Fibroblast of lung (primary cell): ENCODE measurements around the gene MGAT4A.

Experiments used
- CTCF ChIP-seq, 2 donors: IDR thresholded peaks in 1 of 2; conservative IDR thresholded peaks in 1 of 2; 1 replicate in 1 of 2; 2 replicates in 1 of 2; pipeline ENCODE4 v1.5.1; 2011 to 2012; ENCODE audit warnings: low read length in 2 of 2, control low read depth in 1 of 2, inconsistent platforms in 1 of 2, low read depth in 1 of 2, mild to moderate bottlenecking in 1 of 2
- EZH2 ChIP-seq: IDR thresholded peaks from 2 replicates; pipeline ENCODE4 v1.5.1; 2012; ENCODE audit warnings: low read length, control low read depth, mild to moderate bottlenecking; ENCODE audit errors: missing control alignments

DNA sequence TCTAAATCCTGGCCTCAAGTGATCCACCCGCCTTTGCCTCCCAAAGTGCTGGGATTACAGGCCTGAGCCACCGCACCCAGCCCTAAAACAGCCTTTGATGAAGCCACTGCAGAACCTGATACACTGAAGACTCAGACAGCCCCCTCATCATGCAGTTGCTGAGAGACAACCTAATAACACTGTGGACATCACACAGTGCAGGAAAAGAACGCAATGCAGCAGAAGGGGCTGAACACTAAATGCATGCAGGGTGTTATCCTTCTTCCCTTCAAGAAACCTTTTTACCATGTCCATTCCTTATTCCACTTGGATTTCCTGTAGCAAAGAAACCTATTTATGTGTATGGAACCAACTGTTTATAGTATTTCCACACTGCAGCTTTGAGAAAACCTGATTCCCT, 35.7 kb downstream of the MGAT4A start:
- TF ChIP-seq CTCF (conservative IDR thresholded peaks at IDR 0.05 in 1 of 2, IDR thresholded peaks at IDR 0.05 in 1 of 2; ENCODE audit: low read depth in 1 of 2, low read length in 2 of 2) = no peak
- TF ChIP-seq EZH2 = no peak
